Stomach (tissue), 9 donors: ENCODE measurements around the gene CBX8. TPM values are rescaled to one million over a fixed set of nuclear protein-coding genes. Genes with fewer than 3 reads are reported as not detected.

ENCODE experiments used
- DNase-seq, 2 donors: peaks; one replicate each; pipeline versions ENCODE4 v3.0.0 to v3.0.0-alpha.2; 2013 to 2019
- H3K27ac ChIP-seq, 5 donors: fragments of 200-600 bp in 4 of 5; sonication (generic) in 4 of 5; one replicate each; pipeline ENCODE4 v1.5.1; 2013 to 2019; ENCODE audit warnings: mild to moderate bottlenecking in 1 of 5, moderate library complexity in 1 of 5
- H3K27me3 ChIP-seq, 3 donors: fragments of 200-600 bp; sonication (generic); one replicate each; pipeline ENCODE4 v1.5.1; 2017 to 2019; ENCODE audit warnings: mixed run types in 1 of 3
- H3K36me3 ChIP-seq, 4 donors: fragments of 200-600 bp; sonication (generic); 1 replicate in 3 of 4; 2 replicates in 1 of 4; pipeline ENCODE4 v1.5.1; 2016 to 2019
- H3K4me1 ChIP-seq, 4 donors: fragments of 200-600 bp; sonication (generic); one replicate each; pipeline ENCODE4 v1.5.1; 2016 to 2019
- H3K4me3 ChIP-seq, 4 donors: fragments of 200-600 bp; sonication (generic) in 3 of 4; one replicate each; pipeline ENCODE4 v1.5.1; 2016 to 2019; ENCODE audit warnings: mild to moderate bottlenecking in 1 of 4
- H3K9me3 ChIP-seq, 4 donors: fragments of 200-600 bp; sonication (generic); one replicate each; pipeline ENCODE4 v1.5.1; 2016 to 2019
- EP300 ChIP-seq: sonication (generic); formaldehyde crosslinking; IDR thresholded peaks from one replicate; pipeline ENCODE4 v1.6.1; 2017; ENCODE audit warnings: antibody characterized with exemption
- POLR2A ChIP-seq, 4 donors: fragments of 450-650 bp; IDR thresholded peaks; one replicate each; pipeline ENCODE4 v1.6.1; 2016; ENCODE audit warnings: antibody characterized with exemption in 4 of 4, control low read depth in 2 of 4, mild to moderate bottlenecking in 1 of 4, moderate library complexity in 1 of 4
- POLR2AphosphoS5 ChIP-seq, 3 donors: sonication (generic); formaldehyde crosslinking; IDR thresholded peaks; one replicate each; pipeline ENCODE4 v1.6.1; 2016; ENCODE audit warnings: antibody characterized with exemption in 3 of 3
- WGBS, 5 donors: extraction: QIAGEN DNeasy Blood & Tissue Kit in 3 of 5; methylation state at CpG; one replicate each; pipeline versions ENCODE4 v1.1.5 to v1.1.7; 2013 to 2018; 5-methylcytosine and 5-hydroxymethylcytosine counted together
- intact Hi-C: fragments of 100-400 bp; cut with DNase I; formaldehyde crosslinking; loops from one replicate; pipeline ENCODE4 v1.15.1; 2023; ENCODE audit warnings: low total_unique reads
- polyA plus RNA-seq, 3 donors: library from polyadenylated mRNA; stranded (reverse); fragments of 200-250 nt; gene quantifications; one replicate each; pipeline ENCODE4 v1.2.3, GENCODE V29; 2013
- total RNA-seq, 5 donors: library from RNA; depleted of rRNA; stranded (reverse); fragments of >200 nt; gene quantifications; one replicate each; pipeline versions ENCODE4 v1.1.0 to v1.2.3, GENCODE V29; 2014 to 2016
- TF ChIP-seq, protein P1 (sequence below), 7 experiments: fragments of 450-650 bp in 4 of 7; fragments of 200-600 bp in 3 of 7; sonication (generic) in 3 of 7; IDR thresholded peaks; one replicate each; pipeline ENCODE4 v1.5.1; 2016 to 2019; ENCODE audit warnings: antibody characterized with exemption in 7 of 7, control low read depth in 2 of 7, mild to moderate bottlenecking in 1 of 7
- donor health status: healthy with polysubstance abuse.
- donor health status: Bipolar disorder and iron deficiency.
- donor health status: healthy.

CBX8 gene
- total and polyA plus RNA-seq, 8 donors: 0.76 to 140 (median 3.1) TPM; not detected in 2

GRCh38 chr17:79839356-79840268 lies 42.7 kb upstream of the CBX8 start, which contains the start of gene CBX4:
CBX4 (minus strand) TSS chr17:79839440; CDS start chr17:79839251, 189 bp downstream.
- intact Hi-C loops: loop anchor here (5.0 kb wide), 1 partner anchor 42 kb away; the partner anchor contains the start of gene CBX8
- Histone ChIP-seq H3K4me3 (peak within 1 kb of the TSS; percentile 61 to 85 (median 76)), H3K4me1 (peaks cover 77 to 88% (median 87%) of the 10 kb centered on the region in 4 donors), H3K9me3 (no peaks in the 10 kb centered on the region), H3K27ac (peak within 1 kb of the TSS; percentile 96 to 99 (median 98)), H3K36me3 (peaks cover 6 to 10% (median 9%) of the 10 kb centered on the region in 4 donors), H3K27me3 (peaks cover 31 to 51% (median 46%) of the 10 kb centered on the region in 3 donors)
- WGBS, 5 donors: 1 to 5% (median 1%) methylated on average over 22 to 103 of the region's 103 CpGs
- TF ChIP-seq, protein P1, sequence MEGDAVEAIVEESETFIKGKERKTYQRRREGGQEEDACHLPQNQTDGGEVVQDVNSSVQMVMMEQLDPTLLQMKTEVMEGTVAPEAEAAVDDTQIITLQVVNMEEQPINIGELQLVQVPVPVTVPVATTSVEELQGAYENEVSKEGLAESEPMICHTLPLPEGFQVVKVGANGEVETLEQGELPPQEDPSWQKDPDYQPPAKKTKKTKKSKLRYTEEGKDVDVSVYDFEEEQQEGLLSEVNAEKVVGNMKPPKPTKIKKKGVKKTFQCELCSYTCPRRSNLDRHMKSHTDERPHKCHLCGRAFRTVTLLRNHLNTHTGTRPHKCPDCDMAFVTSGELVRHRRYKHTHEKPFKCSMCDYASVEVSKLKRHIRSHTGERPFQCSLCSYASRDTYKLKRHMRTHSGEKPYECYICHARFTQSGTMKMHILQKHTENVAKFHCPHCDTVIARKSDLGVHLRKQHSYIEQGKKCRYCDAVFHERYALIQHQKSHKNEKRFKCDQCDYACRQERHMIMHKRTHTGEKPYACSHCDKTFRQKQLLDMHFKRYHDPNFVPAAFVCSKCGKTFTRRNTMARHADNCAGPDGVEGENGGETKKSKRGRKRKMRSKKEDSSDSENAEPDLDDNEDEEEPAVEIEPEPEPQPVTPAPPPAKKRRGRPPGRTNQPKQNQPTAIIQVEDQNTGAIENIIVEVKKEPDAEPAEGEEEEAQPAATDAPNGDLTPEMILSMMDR (IDR thresholded peaks at IDR 0.05): peak in 5 of 7 experiments; percentile 31 to 78 (median 56)
- no peak for TF ChIP-seq EP300
- no peak for TF ChIP-seq POLR2A (IDR thresholded peaks at IDR 0.05)
- TF ChIP-seq POLR2AphosphoS5 (IDR thresholded peaks at IDR 0.05): peak; percentile 76 to 95 (median 92)
- DNase-seq: peak; percentile 97 to 98

GRCh38 chr17:79838522-79839274 lies 41.8 kb upstream of the CBX8 start:
- H3K36me3 ChIP-seq: peaks cover 15 to 19% (median 18%) of the 10 kb centered on the region in 4 donors
- DNase-seq: peak; percentile 55 to 83
- H3K4me3 ChIP-seq: peak overlapping the region; percentile 61 to 85 (median 76)
- H3K27me3 ChIP-seq: peaks cover 31 to 42% (median 40%) of the 10 kb centered on the region in 3 donors
- no peaks in the 10 kb centered on the region for H3K9me3 ChIP-seq
- 0 to 2% (median 1%) methylated on average over 37 to 65 of the region's 67 CpGs for WGBS, 5 donors
- TF ChIP-seq POLR2AphosphoS5 (IDR thresholded peaks at IDR 0.05) (no peak), EP300 (peak; percentile 8)
- H3K27ac ChIP-seq: peak overlapping the region; percentile 96 to 99 (median 98)
- H3K4me1 ChIP-seq: peaks cover 69 to 87% (median 83%) of the 10 kb centered on the region in 4 donors
- intact Hi-C loops: loop anchor here (5.0 kb wide), 1 partner anchor 41 kb away; the partner anchor contains the start of gene CBX8

DNA sequence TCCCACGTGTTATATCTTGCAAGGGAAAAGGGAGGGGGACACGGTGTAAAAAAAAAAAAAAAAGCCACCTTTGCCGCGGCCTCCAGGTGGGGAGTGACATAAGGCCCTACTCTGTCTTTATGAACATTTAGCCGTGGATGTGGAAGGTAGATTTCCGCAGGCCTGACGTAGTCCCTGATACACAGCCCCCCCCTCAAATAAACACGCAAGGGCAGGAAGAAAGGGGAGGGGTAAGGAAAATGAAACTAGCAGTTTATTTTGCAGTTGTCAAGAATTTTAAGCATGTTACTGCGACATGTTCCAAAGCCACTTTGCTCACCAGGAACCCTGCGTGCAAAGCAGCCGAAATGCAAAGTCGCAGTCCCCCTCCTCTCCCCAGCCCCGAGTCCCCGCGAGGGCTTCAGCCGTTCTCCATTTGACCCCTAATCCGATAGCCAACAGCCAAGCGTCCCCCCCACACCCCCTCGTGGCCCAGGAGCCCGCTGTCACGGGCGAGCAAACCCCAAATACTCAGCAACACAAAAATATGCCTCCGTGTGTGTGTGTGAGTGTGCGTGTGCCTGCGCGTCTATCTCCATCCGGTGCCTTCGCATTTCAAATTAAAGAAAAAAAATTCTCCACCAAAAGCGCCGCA lies 41.1 kb upstream of the CBX8 start:
- peaks cover 18 to 23% (median 22%) of the 10 kb centered on the region in 4 donors for H3K36me3 ChIP-seq
- TF ChIP-seq EP300 (no peak), POLR2AphosphoS5 (IDR thresholded peaks at IDR 0.05) (no peak), POLR2A (IDR thresholded peaks at IDR 0.05) (no peak)
- TF ChIP-seq, protein P1 (IDR thresholded peaks at IDR 0.05): no peak
- intact Hi-C loops: loop anchor here (5.0 kb wide), 1 partner anchor 41 kb away; the partner anchor contains the start of gene CBX8
- H3K27me3 ChIP-seq: peaks cover 27 to 35% (median 34%) of the 10 kb centered on the region in 3 donors
- H3K4me1 ChIP-seq: peaks cover 66 to 87% (median 83%) of the 10 kb centered on the region in 4 donors
- peak in 1 of 2 donors; percentile 72 for DNase-seq
- WGBS, 5 donors: 0 to 1% (median 1%) methylated on average over 26 to 30 of the region's 30 CpGs
- H3K9me3 ChIP-seq: no peaks in the 10 kb centered on the region
- H3K4me3 ChIP-seq: peak overlapping the region; percentile 61 to 85 (median 76)
- H3K27ac ChIP-seq: peak overlapping the region; percentile 96 to 99 (median 98)
